GM21526 (cell line): ENCODE results near the gene NR2F6.

Experiments used
- ATAC-seq: cut with Tn5 transposase; IDR thresholded peaks from one replicate; pipeline ENCODE4 v1.9.1; 2021; ENCODE audit warnings: moderate library complexity; ENCODE audit not compliant: unreplicated experiment, low FRiP score

NR2F6 gene

GRCh38 chr19:17240826-17241399 lies 4.8 kb downstream of the NR2F6 start:
- ATAC-seq: no peak

GRCh38 chr19:17240062-17240752 lies 5.5 kb downstream of the NR2F6 start:
- no peak for ATAC-seq

GRCh38 chr19:17237747-17238706 lies 7.7 kb downstream of the NR2F6 start:
- no peak for ATAC-seq

- no peak for ATAC-seq
Measured at GRCh38 chr19:17236811-17237543, 8.7 kb downstream of the NR2F6 start.

DNA sequence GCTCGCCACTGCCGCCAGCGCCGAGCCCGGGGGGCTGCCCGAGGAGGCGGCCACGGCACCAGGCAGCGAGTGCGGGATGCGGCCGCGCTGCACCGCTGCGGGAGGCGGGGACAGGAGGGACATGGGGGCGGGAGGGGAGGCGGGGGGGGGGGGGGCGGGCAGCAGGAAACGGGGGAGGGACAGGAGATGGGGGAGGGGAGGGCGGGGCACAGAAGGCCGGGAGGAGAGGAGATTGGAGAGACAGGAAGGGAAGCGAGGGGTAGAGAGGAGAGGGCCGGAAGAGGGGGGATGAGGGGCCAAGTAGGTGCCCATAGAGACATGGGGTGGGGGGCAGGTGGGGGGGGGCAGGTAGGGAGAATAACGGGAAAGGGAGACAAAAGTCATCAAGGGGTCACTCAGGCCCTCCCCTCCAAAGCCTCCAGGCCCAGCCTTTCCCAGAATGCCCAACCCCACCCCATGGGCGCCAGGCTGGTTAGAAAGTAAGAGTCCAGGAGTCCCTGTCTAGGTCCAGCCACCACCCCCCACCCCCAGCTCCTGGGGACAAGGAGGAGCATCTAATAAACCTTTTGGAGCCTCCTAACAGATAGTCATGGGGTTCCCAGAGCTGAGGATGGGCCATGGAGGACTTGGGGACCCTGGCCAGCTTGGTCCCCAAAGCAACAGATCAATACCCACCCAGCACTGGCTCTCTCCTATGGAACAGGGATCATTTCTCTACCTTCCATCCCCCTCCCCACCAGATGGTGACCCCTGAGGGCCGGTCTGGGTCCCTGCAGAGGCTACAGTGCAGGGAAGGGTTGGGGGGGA lies 9.5 kb downstream of the NR2F6 start:
- ATAC-seq: no peak

- no peak for ATAC-seq
Measured at GRCh38 chr19:17235300-17235970, 10.3 kb downstream of the NR2F6 start.

- ATAC-seq: no peak
Measured at GRCh38 chr19:17234911-17235299, 10.8 kb downstream of the NR2F6 start.

GRCh38 chr19:17232258-17232657 lies 13.5 kb downstream of the NR2F6 start:
- ATAC-seq: no peak

DNA sequence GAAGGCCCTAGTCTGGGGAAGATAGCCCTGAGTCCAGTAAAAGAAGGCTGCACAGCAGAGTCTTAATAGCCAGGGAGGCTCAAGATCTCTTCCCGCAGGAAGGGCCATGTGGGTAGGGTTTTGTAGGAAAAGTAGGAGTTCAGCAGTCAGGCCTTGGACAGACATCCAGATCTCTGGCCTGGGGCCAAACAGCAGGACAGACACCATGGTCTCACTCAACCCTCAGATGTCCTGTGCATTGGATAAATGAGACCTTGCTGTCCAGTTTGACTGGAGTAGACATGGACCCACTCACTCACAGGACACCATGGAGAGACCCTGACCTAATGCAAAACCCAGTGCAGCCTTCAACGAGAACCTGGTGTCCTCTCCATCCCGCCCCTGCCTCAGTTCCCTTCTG lies 15.8 kb downstream of the NR2F6 start:
- no peak for ATAC-seq

DNA sequence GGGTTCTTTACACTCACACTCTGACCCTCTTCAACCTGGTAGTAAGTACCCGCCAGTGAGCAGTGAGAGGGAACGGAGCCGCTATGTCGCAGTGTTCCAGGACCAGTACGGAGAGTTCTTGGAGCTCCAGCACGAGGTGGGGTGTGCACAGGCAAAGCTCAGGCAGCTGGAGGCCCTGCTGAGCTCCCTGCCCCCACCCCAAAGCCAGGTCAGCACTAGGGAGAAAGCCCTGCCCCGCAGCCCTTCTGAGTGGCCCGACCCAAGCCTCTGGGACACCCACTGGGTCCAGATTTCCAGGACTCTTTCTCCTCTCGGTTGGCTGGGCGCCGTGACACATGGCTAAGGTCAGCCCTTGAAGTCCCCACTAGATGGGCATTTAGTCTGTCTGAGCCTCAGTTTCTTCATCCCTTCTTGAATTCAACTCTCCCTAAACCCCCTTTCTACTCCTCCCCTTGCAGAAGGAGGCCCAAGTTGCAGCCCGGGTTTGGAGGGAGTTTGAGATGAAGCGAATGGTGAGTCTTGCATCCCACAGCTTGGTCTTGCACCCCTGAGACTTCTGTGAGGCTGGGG lies 17.8 kb downstream of the NR2F6 start:
- no peak for ATAC-seq

GRCh38 chr19:17226002-17226933 lies 19.5 kb downstream of the NR2F6 start, which contains the start of gene OCEL1:
Gene OCEL1, plus strand, starts transcription at chr19:17226226. Its CDS starts 22 bp downstream, at chr19:17226248.
- peak; percentile 91 for ATAC-seq

DNA sequence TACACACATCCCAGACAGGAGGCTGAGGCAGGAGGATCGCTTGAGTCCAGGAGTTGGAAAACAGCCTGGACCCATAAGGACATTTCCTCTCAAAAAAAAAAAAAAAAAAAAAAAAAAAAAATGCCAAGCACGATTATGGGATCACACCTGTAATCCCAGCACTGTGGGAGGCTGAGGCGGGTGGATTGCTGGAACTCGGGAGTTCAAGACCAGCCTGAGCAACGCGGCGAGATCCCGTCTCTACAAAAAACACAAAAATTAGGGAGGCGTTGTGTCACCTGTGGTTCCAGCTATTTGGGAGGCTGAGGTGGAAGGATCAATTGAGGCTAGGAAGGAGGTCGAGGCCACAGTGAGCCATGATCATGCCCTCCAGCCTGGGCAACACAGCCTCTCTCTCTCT lies 20.7 kb downstream of the NR2F6 start:
- ATAC-seq: no peak

DNA sequence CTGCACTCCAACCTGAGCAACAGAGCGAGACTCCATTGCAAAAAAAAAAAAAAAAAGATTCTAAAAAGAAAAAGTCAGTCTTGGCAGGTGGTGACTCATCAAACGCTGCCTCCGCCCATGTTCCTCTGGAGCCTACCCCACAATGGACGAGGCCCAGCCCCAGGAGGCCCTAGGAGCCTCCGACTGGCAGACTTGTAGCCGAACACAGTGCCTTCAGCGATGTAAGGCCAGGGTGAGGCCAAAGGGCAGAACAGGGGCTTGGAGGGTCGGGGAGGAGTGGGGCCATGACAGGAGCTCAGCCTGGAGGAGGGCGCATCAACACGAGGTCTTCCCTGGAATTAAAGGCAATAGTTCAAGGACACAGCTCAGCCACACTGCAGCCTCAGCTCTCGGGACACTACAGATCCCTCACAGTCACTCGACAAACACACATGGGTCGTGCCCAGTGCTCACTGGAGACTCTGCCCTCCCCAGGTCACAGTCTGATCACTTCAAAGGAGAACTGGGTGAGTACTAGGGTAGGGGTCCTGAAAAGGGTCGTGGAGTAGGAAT lies 25.4 kb downstream of the NR2F6 start:
- ATAC-seq: no peak

DNA sequence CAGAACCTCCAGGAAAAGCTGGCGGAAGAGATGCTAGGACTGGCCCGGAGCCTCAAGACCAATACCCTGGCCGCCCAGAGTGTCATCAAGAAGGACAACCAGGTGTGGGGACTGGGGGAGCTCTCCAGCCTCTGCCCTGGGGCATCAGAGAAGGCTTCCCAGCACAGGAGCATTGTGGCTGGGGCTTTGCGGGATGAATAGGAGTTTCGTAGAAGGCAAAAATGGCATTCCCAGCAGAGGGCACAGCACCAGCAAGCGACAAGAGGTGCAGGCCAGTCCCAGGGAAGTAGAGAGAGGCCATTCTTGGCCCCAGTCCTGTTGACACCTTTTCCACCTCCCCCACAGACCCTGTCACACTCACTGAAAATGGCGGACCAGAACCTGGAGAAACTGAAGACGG lies 26.4 kb downstream of the NR2F6 start:
- ATAC-seq: no peak

DNA sequence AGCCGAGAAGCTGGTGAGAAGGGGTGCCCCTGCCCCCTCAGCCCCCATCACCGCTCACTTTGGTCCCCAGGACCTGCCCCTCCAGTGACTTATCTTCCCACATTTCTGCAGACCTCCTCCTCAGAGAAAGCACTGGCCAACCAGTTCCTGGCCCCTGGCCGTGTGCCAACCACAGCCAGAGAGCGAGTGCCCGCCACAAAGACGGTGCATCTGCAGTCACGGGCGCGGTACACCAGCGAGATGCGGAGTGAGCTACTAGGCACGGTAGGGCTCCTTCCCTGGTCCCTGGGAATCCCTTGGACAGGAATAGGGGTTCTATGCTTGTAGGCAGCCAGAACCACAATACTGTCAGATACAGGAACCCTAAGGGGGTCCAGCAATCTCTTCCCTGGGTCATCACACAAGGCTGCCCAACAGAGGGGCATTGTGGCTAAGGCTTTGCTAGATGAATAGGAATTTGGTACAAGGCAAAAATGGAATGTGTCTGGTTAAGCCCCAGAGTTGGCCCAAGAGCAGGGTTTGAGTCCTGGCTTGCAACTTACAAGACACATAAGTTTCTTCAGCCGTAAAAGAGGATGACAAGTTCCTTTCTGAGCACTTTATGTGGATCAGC lies 29.6 kb downstream of the NR2F6 start:
- no peak for ATAC-seq

DNA sequence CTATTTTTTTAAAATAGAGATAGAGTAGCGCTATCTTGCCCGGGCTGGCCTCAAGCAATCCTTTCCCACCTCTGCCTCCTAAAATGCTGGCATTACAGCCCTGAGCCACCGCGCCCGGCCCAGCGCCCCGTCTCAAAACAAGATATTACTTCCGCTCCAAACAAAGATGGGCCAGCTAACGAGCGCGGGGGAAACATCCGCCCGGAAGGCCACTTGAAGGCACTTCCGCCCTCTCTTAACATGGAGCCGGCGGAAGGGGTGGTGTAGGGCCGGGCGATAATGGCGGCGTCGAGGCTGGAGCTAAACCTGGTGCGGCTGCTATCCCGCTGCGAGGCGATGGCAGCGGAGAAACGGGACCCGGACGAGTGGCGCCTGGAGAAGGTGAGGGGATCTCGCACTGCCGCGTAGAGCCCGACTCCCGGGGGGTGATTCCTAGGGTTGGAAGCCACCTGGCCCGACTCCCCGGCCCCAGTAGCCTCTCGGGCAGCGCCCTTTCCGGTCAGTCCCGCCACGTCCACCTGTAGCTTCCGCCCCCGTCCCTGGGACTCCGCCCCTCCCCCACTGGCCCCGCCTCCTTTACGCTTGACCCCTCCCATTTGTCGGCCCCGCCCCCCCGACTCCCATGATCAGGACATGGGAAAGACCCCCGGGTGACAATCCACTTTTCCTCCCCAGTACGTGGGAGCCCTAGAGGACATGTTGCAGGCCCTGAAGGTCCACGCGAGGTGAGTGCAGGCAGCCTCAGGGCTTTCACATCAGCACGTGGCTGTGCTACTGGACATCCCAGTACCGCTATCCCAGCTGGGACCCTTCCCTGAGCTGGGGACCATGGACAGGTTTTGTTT lies 30.4 kb downstream of the NR2F6 start, which contains the start of gene USE1:
TSS of gene USE1 (plus strand) at position 231 of the 845 bp plus-strand sequence. CDS start at position 280, 49 bp downstream.
- peak; percentile 59 for ATAC-seq
